HG03039 (cell line): Measurements from ENCODE around the gene LYZL6.

Experiments
- ATAC-seq: cut with Tn5 transposase; IDR thresholded peaks from one replicate; pipeline ENCODE4 v1.9.1; 2021; ENCODE audit warnings: mild to moderate bottlenecking, moderate library complexity; ENCODE audit not compliant: unreplicated experiment

Gene LYZL6

GRCh38 chr17:35889241-35889640, 54.3 kb downstream of the LYZL6 start:
- ATAC-seq, result no peak
